Activated naive CD8-positive, alpha-beta T cell treated with anti-CD3 and anti-CD28 coated beads, Interleukin-2, amount 50 U/mL, for 16 hours (primary cell): ENCODE results near the gene SDK2.

Source experiments
- DNase-seq: peaks from one replicate; pipeline ENCODE4 v3.0.0-alpha.2; 2020; ENCODE audit warnings: low read depth, low spot score

The SDK2 gene

DNA sequence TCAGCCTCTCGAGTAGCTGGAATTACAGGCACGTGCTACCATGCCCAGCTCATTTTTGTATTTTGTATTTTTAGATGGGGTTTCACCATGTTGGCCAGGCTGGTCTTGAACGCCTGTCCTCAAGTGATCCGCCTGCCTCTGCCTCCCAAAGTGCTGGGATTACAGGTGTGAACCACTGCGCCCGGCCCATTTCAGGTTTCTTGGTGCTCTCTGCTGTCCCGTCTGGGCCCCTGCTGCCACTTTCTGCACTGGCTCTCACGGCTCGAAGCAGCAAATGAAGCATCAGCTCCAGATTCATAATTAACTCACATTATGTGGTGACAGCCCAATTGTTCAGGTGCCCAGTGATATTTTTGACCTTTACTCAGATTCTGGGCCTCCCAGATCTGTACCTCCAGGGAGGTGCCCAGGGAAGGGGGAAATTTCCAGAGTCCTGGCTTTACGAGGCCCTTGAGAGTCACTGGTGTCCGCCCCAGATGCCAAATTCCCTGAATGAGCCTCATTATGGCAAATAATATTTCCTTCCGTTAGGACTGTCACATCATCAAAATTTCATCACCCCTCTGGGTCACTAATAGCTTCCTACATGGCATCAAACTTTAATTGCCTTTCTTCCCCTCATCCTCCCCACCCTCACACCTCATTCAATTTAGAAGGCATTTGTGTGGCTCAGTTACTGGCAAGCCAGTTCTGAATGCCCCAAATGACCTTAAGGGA, 9.0 kb downstream of the SDK2 start:
- no peak for DNase-seq

DNA sequence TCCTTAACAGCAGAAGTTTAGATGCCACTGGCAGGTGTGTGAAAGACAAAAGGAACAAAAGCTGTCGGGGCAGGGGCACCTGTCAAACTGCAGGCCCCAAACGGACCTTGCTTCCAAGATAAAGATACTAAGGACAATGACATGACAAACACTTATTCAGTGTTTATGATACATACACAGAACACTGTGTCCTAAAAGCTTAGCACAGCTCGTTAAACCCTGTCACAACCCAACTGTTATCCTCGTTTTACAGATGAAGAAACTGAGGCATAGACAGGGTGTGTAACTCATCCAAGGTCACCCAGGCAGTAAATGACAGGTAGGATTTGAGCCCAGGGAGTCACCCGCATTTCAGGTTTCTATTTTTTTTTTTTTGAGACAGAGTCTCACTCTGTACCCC, 9.6 kb downstream of the SDK2 start:
- DNase-seq, result no peak

DNA sequence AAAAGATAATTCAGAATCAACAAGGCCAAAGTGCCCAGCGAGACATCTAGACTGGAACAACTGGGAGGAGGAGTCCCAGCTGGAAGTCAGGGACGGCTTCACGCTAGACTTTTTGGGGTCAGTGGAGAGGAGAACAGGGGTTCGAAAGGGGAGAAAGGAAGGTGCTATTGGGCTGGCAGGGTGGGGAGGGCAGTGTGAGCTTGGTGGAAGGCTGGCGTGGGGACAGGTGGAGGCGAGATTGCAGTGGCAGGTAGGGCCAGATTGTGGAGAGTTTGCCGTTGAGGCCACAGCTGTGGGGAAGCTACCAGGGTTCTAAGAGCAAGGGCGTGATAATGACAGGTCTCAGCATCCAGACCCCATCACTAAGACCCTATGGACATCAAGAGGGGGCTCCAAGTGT, 10.5 kb downstream of the SDK2 start:
- no peak for DNase-seq

DNA sequence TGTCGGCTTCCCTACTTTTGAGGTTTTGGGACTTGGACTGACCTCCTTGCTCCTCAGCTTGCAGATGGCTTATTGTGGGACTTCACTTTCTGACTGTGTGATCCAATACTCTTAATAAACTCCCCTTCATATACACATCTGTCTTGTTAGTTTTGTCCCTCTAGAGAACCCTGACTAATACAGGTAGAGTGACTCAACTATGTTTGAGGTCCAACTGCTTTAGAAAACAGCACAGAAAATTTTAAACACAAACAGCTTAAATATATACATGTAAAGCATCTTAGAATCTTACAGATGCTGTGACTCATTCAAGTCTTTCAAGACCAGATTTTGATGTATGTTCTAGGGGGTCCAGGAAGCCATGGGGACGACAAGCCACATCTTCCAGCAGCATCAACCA, 11.7 kb downstream of the SDK2 start:
- no peak for DNase-seq

DNA sequence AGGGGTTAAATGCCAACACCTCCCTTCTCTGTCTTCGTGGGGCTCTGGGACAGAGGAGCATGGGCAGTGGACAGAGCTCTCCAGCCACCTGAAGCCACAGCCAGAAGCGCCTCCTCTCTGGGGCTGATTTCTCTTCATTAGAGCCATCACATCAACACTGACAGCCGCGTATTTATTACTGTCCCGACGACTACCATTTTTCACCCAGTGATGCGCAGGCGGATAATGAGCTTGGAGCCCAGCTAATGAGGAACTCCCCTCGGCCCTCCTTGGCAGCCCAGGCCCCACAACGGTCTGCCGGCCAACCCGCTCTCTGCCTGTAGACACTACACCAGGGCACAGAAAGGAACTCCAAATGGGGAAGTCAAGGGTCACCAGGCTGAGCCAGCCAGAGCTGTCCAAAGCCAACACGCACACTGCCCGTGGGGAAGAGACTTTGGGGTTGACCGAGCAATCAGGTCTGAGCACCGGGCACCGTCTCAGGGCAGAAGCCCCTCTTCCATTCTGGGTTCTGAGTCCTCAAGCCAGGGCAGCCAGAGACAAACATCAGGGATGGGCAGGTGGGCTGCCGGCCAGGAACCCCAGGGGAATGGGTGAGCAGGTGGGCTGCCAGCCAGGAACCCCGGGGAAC, 13.2 kb downstream of the SDK2 start:
- DNase-seq, result no peak

DNA sequence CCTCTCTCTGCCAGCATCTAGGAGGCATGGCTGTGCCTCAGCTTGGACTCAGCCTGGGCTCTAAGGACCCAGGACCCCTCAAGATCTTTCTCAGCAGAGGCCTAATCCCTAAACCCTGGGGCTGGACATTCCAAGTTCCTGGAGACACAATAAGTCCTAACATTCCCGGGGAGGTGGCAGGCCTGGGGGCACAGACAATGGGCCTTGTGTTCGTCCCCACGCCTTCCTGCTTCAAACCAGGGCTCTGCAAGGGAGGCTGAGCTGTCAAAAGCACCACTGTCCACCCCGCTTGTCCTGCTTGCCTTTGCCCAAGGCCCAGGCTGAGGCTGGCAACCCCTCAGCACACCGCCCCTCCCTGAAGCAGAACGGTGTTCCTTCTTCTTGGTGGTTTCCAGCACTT, 13.7 kb downstream of the SDK2 start:
- no peak for DNase-seq

DNA sequence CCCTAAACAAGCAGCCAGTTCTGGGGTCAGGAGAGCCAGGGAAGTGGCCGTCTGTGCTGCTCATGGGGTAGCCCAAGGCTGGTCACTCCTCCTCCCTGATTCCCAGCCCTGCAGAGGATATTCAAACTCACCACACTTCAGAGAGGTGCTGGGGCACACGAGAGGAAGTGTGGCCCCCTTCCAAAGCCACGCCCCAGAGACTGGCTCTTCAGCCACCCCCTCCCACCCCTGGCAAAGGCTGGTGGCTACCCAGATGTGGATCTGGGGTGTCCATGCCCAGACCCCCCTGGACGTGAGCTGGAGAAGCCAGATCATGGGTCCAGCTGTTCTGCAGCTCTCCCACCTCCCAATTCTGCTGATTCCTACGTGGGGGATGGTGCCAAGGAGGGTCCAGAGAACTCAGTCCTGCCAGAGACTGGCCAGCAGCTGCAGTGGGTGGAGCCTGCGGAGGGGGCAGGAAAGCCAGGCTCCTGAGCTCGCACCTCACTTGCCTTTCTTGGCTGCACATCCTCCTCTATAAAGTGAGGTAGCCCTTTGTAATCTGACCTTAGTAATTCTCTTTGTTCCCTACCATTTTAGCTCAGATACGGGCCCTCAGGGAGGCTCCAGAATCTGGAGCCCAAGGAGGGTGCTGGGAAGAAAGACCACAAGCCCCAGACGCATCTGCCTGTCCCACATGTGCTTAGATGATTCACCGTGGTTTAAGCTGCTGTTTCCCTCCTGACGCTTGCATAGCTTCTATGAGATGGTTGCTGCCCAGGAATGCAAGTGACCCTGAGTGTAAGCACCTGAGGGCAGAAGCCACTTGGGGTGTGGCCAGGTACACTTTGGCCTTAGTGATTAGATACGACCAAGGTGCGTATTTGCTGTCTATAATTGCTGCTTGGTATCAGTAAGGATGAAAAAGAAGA, 15.3 kb downstream of the SDK2 start:
- DNase-seq, result no peak

DNA sequence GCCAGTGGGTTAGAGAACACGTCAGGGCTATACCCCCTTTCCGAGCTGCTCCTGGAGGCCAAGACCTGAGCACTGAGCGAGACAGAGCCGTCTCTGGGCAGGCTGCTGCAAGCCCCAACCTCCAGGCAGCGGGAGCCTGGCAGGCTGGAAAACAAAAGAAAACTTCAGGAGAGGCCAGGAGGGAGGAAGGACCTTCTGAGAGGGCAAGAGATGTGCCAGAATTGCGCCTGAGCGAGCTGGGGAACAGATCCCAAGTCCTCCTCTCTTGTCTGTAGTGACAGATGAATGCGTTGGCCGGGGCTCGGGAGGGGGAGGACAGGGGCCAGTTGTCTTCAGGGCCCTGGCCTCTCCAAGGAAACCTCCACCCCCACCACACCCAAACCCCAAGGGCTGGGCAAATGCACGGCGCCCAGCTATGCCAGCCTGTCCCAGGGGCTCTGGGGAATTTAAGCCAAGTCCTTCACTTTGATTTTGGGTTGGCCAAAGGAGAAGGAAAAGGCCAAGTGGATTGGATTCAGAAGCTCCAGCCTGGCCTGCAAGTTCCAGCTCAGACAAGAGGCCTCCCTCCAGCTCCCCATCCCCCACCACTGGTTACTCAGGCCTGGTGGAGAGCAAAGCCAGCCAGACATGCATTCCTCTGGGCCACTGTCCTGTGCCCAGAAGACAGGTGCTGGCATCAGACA, 18.1 kb downstream of the SDK2 start:
- DNase-seq, result no peak

DNA sequence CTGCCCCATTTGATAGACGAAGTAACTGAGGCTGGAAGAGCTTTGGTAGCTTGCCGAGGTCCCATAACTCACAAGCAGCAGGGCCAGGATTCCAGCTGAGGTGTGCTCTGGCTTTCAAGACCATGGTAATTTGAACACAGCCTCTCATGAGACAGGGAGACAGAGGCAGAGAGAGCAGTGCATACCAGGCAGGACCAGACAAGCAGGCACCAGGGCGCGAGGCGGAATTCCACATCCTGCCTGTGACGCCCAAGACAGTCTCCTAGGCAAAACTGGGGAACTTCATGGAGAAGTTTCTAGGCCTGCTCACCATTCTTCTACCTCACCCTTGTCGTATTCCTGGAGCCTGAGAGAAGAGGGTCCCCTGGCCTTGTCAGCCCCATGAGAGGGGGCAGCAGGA, 19.2 kb downstream of the SDK2 start:
- no peak for DNase-seq

DNA sequence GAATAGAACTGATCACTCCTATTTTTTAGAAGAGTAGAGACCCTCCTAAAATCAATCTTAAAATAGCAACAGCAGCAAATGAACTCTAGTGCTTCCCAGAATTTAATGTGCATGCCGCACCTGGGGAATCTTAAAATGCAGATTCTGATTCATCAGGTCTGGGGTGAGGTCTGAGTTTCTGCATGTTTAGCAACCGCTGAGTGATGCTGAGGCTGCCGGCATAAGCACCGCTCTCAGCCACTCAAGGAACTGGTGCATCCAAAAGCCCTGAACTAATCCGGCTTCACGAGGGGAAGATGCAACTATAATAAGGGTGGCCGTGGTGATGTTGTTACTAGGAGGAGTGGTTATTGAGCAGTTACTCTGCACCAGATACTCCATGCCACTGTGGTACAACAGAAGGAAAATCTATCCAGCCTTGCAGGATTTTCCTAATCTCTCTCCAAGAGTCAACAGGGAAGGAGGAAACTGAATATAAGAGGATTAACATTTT, 19.7 kb downstream of the SDK2 start:
- DNase-seq, result no peak

DNA sequence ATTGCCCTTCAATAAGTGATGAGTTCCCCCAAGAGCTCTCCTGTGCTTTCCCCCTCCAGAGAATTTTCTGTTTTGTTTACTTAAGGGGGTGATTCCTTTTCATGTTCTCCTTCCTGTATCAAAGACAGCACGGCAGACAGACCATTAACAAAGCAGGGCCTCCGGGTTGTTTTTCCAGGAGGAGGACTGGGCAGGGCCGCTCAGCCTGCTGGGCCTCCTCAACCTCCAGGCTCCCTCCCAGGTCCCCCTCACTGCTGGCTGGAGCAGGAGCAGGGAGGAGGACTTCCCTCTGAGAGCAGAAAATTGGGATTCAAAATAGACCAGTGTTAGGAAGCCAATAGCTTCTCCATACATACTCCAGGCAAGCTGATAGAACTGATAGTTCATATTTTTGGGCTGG, 20.4 kb downstream of the SDK2 start:
- DNase-seq, result no peak

DNA sequence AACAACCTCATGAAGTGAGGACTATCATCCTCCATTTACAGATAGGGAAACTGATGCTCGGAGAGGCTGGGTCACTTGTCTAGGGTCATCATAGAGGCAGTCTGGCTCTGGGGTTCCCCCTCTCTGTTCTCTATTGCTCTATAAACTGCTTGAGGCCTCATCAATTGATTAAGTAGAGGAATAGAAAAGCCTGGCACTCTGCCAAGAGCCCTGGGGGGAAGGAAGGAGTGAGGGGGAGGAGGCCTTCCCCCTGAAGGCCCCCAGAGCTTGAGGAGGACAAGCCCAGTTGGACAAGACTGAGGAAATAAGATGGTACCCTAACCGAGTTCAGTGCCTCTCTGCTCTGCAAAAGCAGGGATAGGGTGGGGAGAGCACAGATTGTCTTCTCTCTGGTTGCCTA, 21.0 kb downstream of the SDK2 start:
- no peak for DNase-seq

DNA sequence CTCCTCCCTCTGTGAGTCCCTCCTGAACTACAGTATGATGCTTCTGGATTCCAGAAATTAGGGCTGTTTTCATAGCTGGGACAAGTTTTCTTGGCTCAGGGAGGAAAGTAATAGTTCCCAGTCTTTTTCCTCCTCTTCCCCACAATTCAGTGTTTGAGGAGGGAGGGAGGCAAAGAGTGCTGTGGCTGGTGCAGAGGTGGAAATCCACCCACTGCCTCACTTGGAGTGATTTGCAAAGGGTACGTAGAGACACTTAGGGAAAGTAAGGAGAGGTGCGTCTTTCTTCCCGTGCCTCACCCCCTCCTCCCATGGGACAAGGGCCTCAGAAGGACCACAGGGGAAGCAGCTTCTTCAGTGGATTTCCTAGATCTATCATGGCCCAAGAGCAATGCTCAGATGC, 21.9 kb downstream of the SDK2 start:
- no peak for DNase-seq

DNA sequence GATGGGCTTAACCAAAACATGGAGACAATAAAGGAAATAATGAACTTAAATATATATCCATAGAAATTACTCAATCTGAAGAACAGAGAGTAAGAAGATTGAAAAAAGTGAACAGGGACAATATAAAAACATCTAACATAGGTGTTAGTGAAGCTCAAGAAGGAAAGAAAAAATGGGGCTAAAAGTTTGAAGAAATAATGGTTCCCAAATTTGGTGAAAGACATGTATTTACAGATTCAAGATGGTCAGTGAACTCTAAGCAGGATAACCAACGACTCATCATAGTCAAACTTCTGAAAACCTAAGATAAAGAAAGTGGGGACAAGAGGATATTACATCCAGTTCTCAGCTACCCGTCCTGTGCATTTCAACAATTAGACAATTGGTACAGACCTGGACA, 22.6 kb downstream of the SDK2 start:
- no peak for DNase-seq

DNA sequence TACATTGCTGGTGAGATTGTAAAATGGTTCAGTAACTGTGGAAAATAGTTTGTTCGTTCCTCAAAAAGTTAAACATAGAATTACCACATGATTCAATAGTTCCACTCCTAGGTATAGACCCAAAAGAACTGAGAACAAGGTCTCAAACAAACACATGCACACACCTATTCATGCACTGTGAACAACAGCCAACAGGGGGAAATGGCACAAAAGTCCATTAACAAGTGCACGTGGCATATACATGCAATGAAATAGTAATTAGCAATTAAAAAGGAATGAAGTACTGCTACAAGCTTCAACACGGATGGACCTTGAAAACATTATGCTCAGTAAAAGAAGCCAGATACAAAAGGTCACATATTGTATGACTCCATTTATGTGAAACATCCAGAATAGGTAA, 23.8 kb downstream of the SDK2 start:
- no peak for DNase-seq

DNA sequence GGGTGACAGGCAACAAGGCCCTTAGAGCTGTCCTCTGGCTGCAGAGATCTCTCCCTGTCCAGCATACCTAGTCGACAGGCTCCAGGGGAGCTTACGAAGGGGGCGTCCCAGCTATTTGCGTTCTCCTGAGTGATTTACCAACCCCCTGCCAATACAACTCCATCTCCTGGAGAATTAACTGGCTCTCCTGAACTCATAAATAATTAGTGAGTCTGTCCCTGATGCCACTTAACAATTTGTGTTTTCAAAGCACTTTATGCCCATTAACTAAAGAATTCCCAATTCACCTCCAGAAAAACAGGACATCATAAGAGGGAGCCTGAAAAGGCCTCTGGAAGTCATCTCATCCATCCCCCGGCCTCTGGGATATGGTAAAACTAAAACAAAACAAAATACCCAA, 26.7 kb downstream of the SDK2 start:
- DNase-seq, result no peak

DNA sequence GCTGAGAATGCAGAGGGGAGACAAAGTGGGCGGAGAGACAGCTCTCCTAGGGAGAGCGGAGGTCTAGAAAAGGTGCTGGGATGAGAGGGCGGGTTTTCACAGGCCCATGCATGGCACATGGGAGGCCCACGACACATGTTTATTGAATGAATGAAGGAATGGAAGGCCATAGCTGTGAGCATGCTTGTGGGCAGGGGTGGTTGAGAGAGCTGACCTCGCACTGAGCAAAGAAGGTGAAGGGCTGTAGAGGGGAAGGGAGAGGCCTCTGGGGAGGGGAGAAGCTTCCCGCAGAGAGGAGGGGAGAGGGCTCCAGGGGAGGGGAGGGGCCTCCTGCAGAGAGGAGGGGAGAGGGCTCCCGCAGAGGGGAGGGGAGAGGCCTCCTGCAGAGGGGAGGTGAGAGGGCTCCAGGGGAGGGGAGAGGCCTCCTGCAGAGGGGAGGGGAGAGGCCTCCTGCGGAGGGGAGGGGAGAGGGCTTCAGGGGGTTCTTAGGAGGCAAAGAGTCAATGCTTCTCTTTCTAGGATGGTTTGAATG, 27.3 kb downstream of the SDK2 start:
- no peak for DNase-seq

DNA sequence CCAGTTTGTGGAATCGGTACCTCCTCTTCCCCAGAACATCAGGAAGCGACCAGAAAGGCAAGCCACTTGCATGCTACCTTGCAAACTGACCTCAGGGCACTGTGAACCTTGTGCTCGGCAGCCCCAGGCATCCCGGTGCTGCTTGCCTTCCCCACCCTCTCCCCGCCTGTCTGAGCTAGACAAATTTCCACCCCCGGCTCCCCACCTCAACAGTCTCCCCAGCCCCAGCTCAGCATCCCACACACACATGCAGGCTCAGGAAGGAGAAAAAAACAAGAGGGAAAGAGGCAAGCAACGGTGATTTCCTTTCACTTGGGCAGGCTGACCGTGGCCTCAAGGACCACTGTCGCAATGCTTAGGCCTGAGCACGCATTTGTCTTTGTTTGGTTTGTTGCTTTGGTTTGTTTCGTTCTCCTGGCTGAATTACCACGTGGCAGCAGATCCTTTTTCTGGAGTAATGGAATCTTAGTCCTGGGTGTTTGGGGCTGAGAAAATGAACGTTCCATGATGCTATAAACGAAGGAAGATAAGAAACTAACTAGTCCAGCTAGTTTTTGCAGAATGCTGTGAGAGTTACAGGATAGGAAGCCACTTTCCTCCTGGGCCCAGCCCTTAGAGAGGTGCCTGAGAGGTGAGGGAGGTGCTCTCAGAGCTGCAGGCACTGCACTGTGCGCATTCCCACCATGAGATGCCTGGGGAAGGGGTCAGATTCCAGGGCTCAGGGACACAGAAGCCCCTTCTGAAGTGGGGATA, 27.9 kb downstream of the SDK2 start:
- DNase-seq, result no peak

DNA sequence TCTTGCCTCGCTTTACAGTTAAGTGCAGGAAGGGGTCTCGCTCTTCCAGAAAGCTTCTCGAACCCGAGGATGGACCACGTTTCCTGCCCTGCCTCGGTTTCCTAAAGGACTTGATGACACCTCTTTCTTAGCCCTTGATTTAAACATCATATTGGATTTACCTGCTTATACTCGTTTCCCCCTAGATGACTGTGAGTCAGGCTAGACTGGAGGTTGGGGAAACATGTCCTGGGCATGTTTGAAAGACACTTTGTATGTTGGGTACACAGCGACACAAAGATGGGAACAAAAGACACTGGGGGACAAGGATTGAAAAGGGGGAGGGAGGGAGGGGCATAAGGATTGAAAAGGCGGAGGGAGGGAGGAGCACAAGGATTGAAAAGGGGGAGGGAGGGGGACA, 30.0 kb downstream of the SDK2 start:
- DNase-seq, result no peak

DNA sequence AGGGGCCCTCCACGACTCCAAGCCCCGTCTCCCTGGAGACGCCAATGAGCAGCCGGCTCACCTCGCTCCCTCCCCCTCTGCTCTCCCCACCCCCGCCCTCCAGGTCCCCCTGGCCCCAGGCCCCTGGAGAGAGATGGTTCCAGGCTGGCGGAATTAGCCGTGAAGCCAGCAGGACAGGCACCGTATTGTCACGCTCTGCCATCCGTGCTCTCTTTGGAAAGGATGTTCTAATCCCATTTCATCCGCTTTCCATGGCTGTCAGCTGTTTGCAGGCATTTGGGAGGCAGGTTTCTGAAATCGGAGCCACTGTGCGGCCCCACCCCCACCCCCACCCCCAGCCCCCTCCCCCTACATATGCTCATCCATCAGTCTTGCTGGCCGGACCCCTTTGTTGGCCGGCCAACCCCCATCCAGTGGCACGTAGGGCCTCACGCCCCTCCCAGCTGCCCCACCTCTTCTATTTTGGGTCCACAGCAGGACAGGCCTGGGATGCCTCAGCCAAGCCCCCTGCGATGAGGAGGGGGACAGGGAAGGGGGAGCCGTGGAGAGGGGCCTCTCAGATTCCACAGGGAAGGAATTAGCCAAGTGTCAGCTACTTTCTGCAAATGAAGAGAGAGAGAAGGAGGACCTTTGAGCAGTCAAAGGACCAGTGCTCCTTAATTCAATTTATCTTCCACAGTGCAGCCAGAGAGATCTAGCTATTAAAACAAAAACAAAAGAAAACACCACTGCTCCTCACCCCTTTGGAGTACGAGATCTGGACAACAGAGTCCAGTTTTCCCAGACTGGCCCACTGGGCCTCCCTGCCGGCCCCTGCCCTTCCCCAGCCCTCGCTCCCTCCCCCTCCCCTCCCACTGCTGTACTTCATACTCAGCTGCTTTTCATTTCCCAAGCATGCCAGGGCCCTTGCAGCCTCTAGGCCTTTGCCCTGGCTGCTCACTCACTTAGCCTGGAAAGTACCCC, 30.7 kb downstream of the SDK2 start:
- DNase-seq, result no peak
